ENCODE data around the gene NPAS3. TPM values are rescaled to one million over a fixed set of nuclear protein-coding genes. Genes with fewer than 3 reads are reported as not detected.

The NPAS3 gene
- total RNA-seq, 2 experiments from 2014 or later: not detected

DNA sequence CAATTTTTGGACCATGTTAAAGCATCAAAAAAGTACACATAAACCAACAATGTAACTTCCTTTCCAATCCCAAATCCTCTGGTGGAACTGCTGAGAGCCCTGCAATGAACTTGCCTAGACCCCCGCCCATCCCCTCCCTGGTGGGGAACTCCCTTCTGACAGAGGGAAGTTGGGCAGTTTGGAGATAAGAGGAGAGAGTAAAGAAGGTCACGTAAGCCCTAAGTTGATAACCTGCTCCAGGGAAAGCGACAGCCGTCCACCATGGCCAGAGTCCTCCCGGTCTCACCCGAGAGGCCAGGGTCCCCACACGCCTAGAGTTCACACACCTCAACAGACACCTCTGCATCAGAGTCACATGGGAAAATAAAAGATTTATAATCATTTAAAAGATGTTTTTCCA lies 873.5 kb downstream of the NPAS3 start:
- H3K4me1 Mint-ChIP-seq (ENCODE audit: low read depth): no peaks in the 10 kb centered on the region
- ATAC-seq (no peak), DNase-seq (no peak)
- H3K4me3 Mint-ChIP-seq: no peak overlapping the region
- POLR2A ChIA-PET: no interaction called here
- H3K27me3 Mint-ChIP-seq: peaks cover 12% of the 10 kb centered on the region
- CTCF ChIA-PET: interaction anchor here (1.2 kb wide), 1 partner anchor 19 kb away, joined by 4 read pairs; no protein-coding TSS in a partner anchor
- no peaks in the 10 kb centered on the region for H3K36me3 Mint-ChIP-seq (ENCODE audit: low read depth)
- H3K9me3 Mint-ChIP-seq: no peaks in the 10 kb centered on the region
- H3K27ac Mint-ChIP-seq: no peak overlapping the region
- TF ChIP-seq, protein P1, sequence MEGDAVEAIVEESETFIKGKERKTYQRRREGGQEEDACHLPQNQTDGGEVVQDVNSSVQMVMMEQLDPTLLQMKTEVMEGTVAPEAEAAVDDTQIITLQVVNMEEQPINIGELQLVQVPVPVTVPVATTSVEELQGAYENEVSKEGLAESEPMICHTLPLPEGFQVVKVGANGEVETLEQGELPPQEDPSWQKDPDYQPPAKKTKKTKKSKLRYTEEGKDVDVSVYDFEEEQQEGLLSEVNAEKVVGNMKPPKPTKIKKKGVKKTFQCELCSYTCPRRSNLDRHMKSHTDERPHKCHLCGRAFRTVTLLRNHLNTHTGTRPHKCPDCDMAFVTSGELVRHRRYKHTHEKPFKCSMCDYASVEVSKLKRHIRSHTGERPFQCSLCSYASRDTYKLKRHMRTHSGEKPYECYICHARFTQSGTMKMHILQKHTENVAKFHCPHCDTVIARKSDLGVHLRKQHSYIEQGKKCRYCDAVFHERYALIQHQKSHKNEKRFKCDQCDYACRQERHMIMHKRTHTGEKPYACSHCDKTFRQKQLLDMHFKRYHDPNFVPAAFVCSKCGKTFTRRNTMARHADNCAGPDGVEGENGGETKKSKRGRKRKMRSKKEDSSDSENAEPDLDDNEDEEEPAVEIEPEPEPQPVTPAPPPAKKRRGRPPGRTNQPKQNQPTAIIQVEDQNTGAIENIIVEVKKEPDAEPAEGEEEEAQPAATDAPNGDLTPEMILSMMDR (IDR thresholded peaks at IDR 0.05): no peak
- intact Hi-C loops (cut with micrococcal nuclease): no loop called here

GRCh38 chr14:33812601-33813000 lies 873.9 kb downstream of the NPAS3 start:
- CTCF ChIA-PET: interaction anchor here (1.2 kb wide), 1 partner anchor 20 kb away, joined by 4 read pairs; no protein-coding TSS in a partner anchor
- TF ChIP-seq, protein P1 (IDR thresholded peaks at IDR 0.05): no peak
- H3K27ac Mint-ChIP-seq: no peak overlapping the region
- ATAC-seq (no peak), DNase-seq (no peak)
- intact Hi-C loops (cut with micrococcal nuclease): no loop called here
- no peaks in the 10 kb centered on the region for H3K4me1 Mint-ChIP-seq (ENCODE audit: low read depth)
- no peaks in the 10 kb centered on the region for H3K9me3 Mint-ChIP-seq
- POLR2A ChIA-PET: no interaction called here
- no peak overlapping the region for H3K4me3 Mint-ChIP-seq
- peaks cover 12% of the 10 kb centered on the region for H3K27me3 Mint-ChIP-seq
- no peaks in the 10 kb centered on the region for H3K36me3 Mint-ChIP-seq (ENCODE audit: low read depth)

GRCh38 chr14:33814010-33814409 lies 875.3 kb downstream of the NPAS3 start:
- Mint-ChIP-seq H3K4me1 (ENCODE audit: low read depth) (no peaks in the 10 kb centered on the region), H3K27me3 (peaks cover 12% of the 10 kb centered on the region), H3K4me3 (no peak overlapping the region), H3K27ac (no peak overlapping the region), H3K9me3 (no peaks in the 10 kb centered on the region), H3K36me3 (ENCODE audit: low read depth) (no peaks in the 10 kb centered on the region)
- intact Hi-C loops (cut with micrococcal nuclease): no loop called here
- TF ChIP-seq, protein P1 (IDR thresholded peaks at IDR 0.05): no peak
- ATAC-seq (no peak), DNase-seq (no peak)
- ChIA-PET POLR2A (no interaction called here), CTCF (no interaction called here)

DNA sequence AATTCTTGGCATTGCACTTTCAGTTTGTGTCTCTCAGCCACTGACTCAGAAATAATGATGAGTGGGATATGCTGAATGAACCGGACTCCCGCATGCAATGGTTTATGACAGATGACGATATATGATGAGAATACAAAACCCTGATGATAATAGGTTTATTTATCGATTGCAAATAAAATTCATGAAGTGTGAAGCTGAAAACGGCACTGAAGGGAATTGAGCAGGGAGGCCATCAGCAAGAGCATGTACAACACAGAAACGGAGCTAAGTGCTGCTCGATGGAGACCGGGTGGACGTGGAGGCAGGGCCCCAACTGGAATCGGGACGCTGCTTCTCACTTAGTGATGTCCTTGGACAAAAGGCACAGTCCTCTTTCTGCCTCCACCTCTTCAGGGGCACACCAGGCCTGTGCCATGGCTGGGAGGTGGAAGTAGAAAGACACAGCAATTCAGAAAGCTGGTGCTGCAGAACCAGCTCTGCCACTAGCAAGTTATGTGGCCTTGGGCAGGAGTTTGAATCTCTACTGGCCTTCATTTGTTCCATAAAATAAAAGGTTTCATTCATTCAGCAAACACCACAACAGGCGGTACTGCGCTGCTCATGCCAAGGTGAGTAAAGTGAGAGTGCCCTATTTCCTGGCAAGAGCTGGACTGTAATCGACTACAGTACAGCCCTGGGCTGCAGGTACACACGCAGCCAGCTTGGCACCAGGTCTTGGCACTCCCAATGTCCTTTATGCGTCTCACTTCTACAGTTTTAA lies 895.2 kb downstream of the NPAS3 start:
- ChIA-PET CTCF (interaction anchor here (0.9 to 2.6 kb wide), 5 partner anchors 15 to 498 kb away, joined by 3 to 10 read pairs (median 5); no protein-coding TSS in a partner anchor), POLR2A (interaction anchor here (1.0 kb wide), 1 partner anchor 37 kb away, joined by 3 read pairs; no protein-coding TSS in a partner anchor)
- TF ChIP-seq, protein P1 (IDR thresholded peaks at IDR 0.05): no peak
- intact Hi-C loops (cut with micrococcal nuclease): no loop called here
- Mint-ChIP-seq H3K27ac (no peak overlapping the region), H3K4me3 (no peak overlapping the region), H3K9me3 (no peaks in the 10 kb centered on the region), H3K36me3 (ENCODE audit: low read depth) (no peaks in the 10 kb centered on the region), H3K4me1 (ENCODE audit: low read depth) (no peaks in the 10 kb centered on the region), H3K27me3 (no peaks in the 10 kb centered on the region)
- ATAC-seq (no peak), DNase-seq (no peak)

All from activated CD8-positive, alpha-beta T cell treated with anti-CD3 and anti-CD28 coated beads for 36 hours (primary cell).